ENCODE results near the gene GPS2.

- TF ChIP-seq CTCF (conservative IDR thresholded peaks at IDR 0.05 in 1 of 2, IDR thresholded peaks at IDR 0.05 in 1 of 2; ENCODE audit: low read depth in 1 of 2, low read length in 2 of 2): no peak
- no peak for TF ChIP-seq EZH2 (IDR thresholded peaks at IDR 0.05; ENCODE audit: low read length, missing control alignments)
Observed at GRCh38 chr17:7285679-7286078, 29.5 kb downstream of the GPS2 start.
